Measurements from ENCODE around the gene CLGN. TPM values are rescaled to one million over a fixed set of nuclear protein-coding genes. Genes with fewer than 3 reads are reported as not detected.

Gene CLGN, protein sequence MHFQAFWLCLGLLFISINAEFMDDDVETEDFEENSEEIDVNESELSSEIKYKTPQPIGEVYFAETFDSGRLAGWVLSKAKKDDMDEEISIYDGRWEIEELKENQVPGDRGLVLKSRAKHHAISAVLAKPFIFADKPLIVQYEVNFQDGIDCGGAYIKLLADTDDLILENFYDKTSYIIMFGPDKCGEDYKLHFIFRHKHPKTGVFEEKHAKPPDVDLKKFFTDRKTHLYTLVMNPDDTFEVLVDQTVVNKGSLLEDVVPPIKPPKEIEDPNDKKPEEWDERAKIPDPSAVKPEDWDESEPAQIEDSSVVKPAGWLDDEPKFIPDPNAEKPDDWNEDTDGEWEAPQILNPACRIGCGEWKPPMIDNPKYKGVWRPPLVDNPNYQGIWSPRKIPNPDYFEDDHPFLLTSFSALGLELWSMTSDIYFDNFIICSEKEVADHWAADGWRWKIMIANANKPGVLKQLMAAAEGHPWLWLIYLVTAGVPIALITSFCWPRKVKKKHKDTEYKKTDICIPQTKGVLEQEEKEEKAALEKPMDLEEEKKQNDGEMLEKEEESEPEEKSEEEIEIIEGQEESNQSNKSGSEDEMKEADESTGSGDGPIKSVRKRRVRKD
- 10.0 and 17.0 TPM in 2 replicates for total RNA-seq (2016; rRNA removed; fragmentation: Illumina TruSeq; extraction: Trizol)
- total RNA-seq (2016; cell fraction: cytosol; rRNA removed; fragmentation: Illumina TruSeq; extraction: Trizol; ENCODE audit: low read depth): 0.88 and 1.1 TPM in 2 replicates
- total RNA-seq (2016; cell fraction: insoluble cytoplasmic fraction; rRNA removed; fragmentation: Illumina TruSeq; extraction: Trizol): 8.5 and 17.4 TPM in 2 replicates
- total RNA-seq (2016; cell fraction: membrane; rRNA removed; fragmentation: Illumina TruSeq; extraction: Trizol): 1.8 and 2.2 TPM in 2 replicates
- total RNA-seq (2016; cell fraction: nucleus; rRNA removed; fragmentation: Illumina TruSeq; extraction: Trizol): 17.5 and 19.2 TPM in 2 replicates
- 7.2 and 7.3 TPM in 2 replicates for polyA plus RNA-seq (2011; rRNA removed)
- polyA plus RNA-seq (2011; cell fraction: cytosol; rRNA removed): 2.2 and 6.2 TPM in 2 replicates
- polyA plus RNA-seq (2011; cell fraction: nucleus; rRNA removed): 1.3 and 3.3 TPM in 2 replicates
- 20.0 and 24.6 TPM in 2 replicates for polyA plus RNA-seq (2012)
- polyA plus RNA-seq (2016; cell fraction: cytosol; fragmentation: Illumina TruSeq; extraction: Trizol; ENCODE audit: low read depth): 1.0 and 1.1 TPM in 2 replicates
- 8.6 and 9.0 TPM in 2 replicates for polyA plus RNA-seq (2016; cell fraction: insoluble cytoplasmic fraction; fragmentation: Illumina TruSeq; extraction: Trizol; ENCODE audit: low read depth)
- 1.4 and 1.5 TPM in 2 replicates for polyA plus RNA-seq (2016; cell fraction: membrane; fragmentation: Illumina TruSeq; extraction: Trizol; ENCODE audit: low read depth)
- polyA plus RNA-seq (2016; cell fraction: nucleus; fragmentation: Illumina TruSeq; extraction: Trizol; ENCODE audit: insufficient read depth, low read depth): 18.0 and 21.6 TPM in 2 replicates
- 0.26 and 0.62 TPM in 2 replicates for polyA minus RNA-seq (2011; rRNA and poly(A)+ RNA removed; ENCODE audit: low replicate concordance)
- polyA minus RNA-seq (2011; cell fraction: cytosol; rRNA and poly(A)+ RNA removed): 4.7 and 5.8 TPM in 2 replicates
- polyA minus RNA-seq (2011; cell fraction: nucleus; rRNA and poly(A)+ RNA removed): 6.4 and 8.0 TPM in 2 replicates
- percentile 64 among the genes with signal in this experiment for Bru-seq, nascent RNA
- BruChase-seq, experiment 1, labeled RNA remaining after a 6-hour chase: percentile 70 among the genes with signal in this experiment
- BruChase-seq, experiment 2, labeled RNA remaining after a 2-hour chase: percentile 56 among the genes with signal in this experiment
- long read RNA-seq, experiment 1, transcript CLGN-201 (15 exons, 3,043 nt): major isoform, 9 of 27 reads
- long read RNA-seq, experiment 1, partial matches to known transcripts: 18 of 27 reads
- long read RNA-seq, experiment 1, other reads (novel, unspliced or antisense): 0 of 27 reads
- long read RNA-seq, experiment 2, transcript CLGN-201 (15 exons, 3,043 nt): major isoform, 6 of 43 reads
- long read RNA-seq, experiment 2, partial matches to known transcripts: 29 of 43 reads
- long read RNA-seq, experiment 2, other reads (novel, unspliced or antisense): 8 of 43 reads

- DNase-seq (ENCODE audit: low spot score) (peak; percentile 77), ATAC-seq (peak; percentile 94), FAIRE-seq (no peak)
- peaks cover 5% of the 10 kb centered on the region for H3K79me2 ChIP-seq (ENCODE audit: insufficient read depth, low read length)
- H4K20me1 ChIP-seq (ENCODE audit: insufficient read depth, low read length): no peaks in the 10 kb centered on the region
- BruUV-seq (replicated peaks): no TSS peak
- peak within 1 kb of the TSS; percentile 85 for H2AFZ ChIP-seq (ENCODE audit: low read length)
- peak within 1 kb of the TSS; percentile 75 for H3K27ac ChIP-seq (ENCODE audit: extremely low read length, insufficient read depth, low read length)
- POLR2A ChIA-PET: interaction anchor here (0.8 to 3.5 kb wide), 6 partner anchors 45 to 330 kb away, joined by 3 to 45 read pairs (median 8); partner anchors contain the start of genes ELMOD2 and SCOC
- peak within 1 kb of the TSS; percentile 85 for H3K4me2 ChIP-seq (ENCODE audit: low read depth, low read length)
- peak within 1 kb of the TSS; percentile 79 for H3K9ac ChIP-seq (ENCODE audit: insufficient read depth, low read depth, low read length)
- peaks cover 24% of the 10 kb centered on the region for H3K4me1 ChIP-seq (ENCODE audit: insufficient read depth, low read length)
- H3K4me3 ChIP-seq (replicated peaks in 1 of 3; ENCODE audit: insufficient read depth in 1 of 3, low read depth in 2 of 3, low read length in 3 of 3): peak within 1 kb of the TSS; percentile 82 to 93 (median 92)
- 0% methylated on average over 5 of the region's 73 CpGs for WGBS (ENCODE audit: low lambda C conversion rate)
- CTCF ChIA-PET (ENCODE audit: low intra/inter-chr PET ratio, low total read pairs): interaction anchor here (0.9 to 3.1 kb wide), 2 partner anchors 66 to 183 kb away, joined by 5 to 30 read pairs; no protein-coding TSS in a partner anchor
- H3K9me3 ChIP-seq (ENCODE audit: low read length): no peaks in the 10 kb centered on the region
- H3K36me3 ChIP-seq (replicated peaks in 1 of 2; ENCODE audit: control insufficient read depth in 1 of 2, insufficient read depth in 2 of 2, low read length in 2 of 2): no peaks in the 10 kb centered on the region
- in situ Hi-C loops (cut with HindIII; ENCODE audit: extremely low pct_ligation_motif_present, low pct_unique_long_range_greater_than_20kb) (no loop called here), intact Hi-C loops (cut with micrococcal nuclease; ENCODE audit: unreplicated experiment) (loop anchor here (1.0 to 2.0 kb wide), 5 partner anchors 55 to 424 kb away; partner anchors contain the start of genes ELMOD2 and SCOC)
- no peaks in the 10 kb centered on the region; a peak in 1 of 5 replicates for H3K27me3 ChIP-seq (ENCODE audit: control insufficient read depth in 1 of 2, insufficient read depth in 2 of 2, low read length in 2 of 2)
- TF ChIP-seq ZNF501 (CRISPR knock-in tag; IDR thresholded peaks at IDR 0.05) (peak; percentile 89), NCOR1 (IDR thresholded peaks at IDR 0.05; ENCODE audit: borderline replicate concordance, low read length) (no peak), ZSCAN31 (CRISPR knock-in tag; IDR thresholded peaks at IDR 0.05; ENCODE audit: low read depth) (peak; percentile 91), FOXM1 (CRISPR knock-in tag; IDR thresholded peaks at IDR 0.05) (peak; percentile 28; the same call in 1 of the 2 replicates), ZNF737 (CRISPR knock-in tag; IDR thresholded peaks at IDR 0.05; ENCODE audit: borderline replicate concordance) (no peak; the same call in 1 of the 2 replicates), ZUFSP (CRISPR knock-in tag; IDR thresholded peaks at IDR 0.05; ENCODE audit: borderline replicate concordance) (no peak), DNMT1 (CRISPR knock-in tag; IDR thresholded peaks at IDR 0.05) (peak; percentile 95), SIX4 (CRISPR knock-in tag; IDR thresholded peaks at IDR 0.05) (no peak), ZBTB7A (CRISPR knock-in tag; IDR thresholded peaks at IDR 0.05) (no peak)
- TF ChIP-seq, protein P1, sequence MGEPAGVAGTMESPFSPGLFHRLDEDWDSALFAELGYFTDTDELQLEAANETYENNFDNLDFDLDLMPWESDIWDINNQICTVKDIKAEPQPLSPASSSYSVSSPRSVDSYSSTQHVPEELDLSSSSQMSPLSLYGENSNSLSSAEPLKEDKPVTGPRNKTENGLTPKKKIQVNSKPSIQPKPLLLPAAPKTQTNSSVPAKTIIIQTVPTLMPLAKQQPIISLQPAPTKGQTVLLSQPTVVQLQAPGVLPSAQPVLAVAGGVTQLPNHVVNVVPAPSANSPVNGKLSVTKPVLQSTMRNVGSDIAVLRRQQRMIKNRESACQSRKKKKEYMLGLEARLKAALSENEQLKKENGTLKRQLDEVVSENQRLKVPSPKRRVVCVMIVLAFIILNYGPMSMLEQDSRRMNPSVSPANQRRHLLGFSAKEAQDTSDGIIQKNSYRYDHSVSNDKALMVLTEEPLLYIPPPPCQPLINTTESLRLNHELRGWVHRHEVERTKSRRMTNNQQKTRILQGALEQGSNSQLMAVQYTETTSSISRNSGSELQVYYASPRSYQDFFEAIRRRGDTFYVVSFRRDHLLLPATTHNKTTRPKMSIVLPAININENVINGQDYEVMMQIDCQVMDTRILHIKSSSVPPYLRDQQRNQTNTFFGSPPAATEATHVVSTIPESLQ (CRISPR knock-in tag; conservative IDR thresholded peaks at IDR 0.05): no peak
Measured at GRCh38 chr4:140427106-140427918, at the start of gene CLGN. CLGN (minus strand) TSS chr4:140427648; CDS start chr4:140413078, 14,570 bp downstream.
